Activated CD4-positive, alpha-beta T cell treated with anti-CD3 and anti-CD28 coated beads for 36 hours (primary cell): ENCODE measurements around the gene HDAC10. TPM values are rescaled to one million over a fixed set of nuclear protein-coding genes. Genes with fewer than 3 reads are reported as not detected.

ENCODE experiments used
- ATAC-seq: fragments of 200-7000 bp; cut with Tn5 transposase; one replicate; pipeline ENCODE4 v1.10.0; 2021; ENCODE audit warnings: mild to moderate bottlenecking, moderate library complexity
- CTCF ChIA-PET: fragments of 350-600 bp; sonication (Branson Sonifier 250); formaldehyde crosslinking; loops from one replicate; lab custom pipeline; 2021; ENCODE audit warnings: antibody characterized with exemption; lab: Charles Lee
- POLR2A ChIA-PET: fragments of 350-600 bp; sonication (Branson Sonifier 250); formaldehyde crosslinking; loops from one replicate; lab custom pipeline; 2021; ENCODE audit warnings: antibody characterized with exemption, inconsistent platforms; lab: Charles Lee
- DNase-seq: peaks from one replicate; pipeline ENCODE4 v3.0.0-alpha.2; 2020
- H3K27ac Mint-ChIP-seq: one replicate; pipeline ENCODE4 v1.8.0; 2021; ENCODE audit warnings: mixed read lengths
- H3K27me3 Mint-ChIP-seq: one replicate; pipeline ENCODE4 v1.8.0; 2021; ENCODE audit warnings: mixed read lengths
- H3K36me3 Mint-ChIP-seq: one replicate; pipeline ENCODE4 v1.8.0; 2021; ENCODE audit warnings: low read depth, mixed read lengths
- H3K4me1 Mint-ChIP-seq: one replicate; pipeline ENCODE4 v1.8.0; 2021; ENCODE audit warnings: mixed read lengths
- H3K4me3 Mint-ChIP-seq: one replicate; pipeline ENCODE4 v1.8.0; 2021; ENCODE audit warnings: mild to moderate bottlenecking, moderate library complexity, mixed read lengths
- H3K9me3 Mint-ChIP-seq: one replicate; pipeline ENCODE4 v1.8.0; 2021; ENCODE audit warnings: low read depth, mixed read lengths
- intact Hi-C, 2 experiments: fragments of 100-400 bp; cut with DNase I in 1 of 2; cut with micrococcal nuclease in 1 of 2; formaldehyde crosslinking; loops; one replicate each; pipeline versions ENCODE4 v1.14.2 to v1.15.1; 2022 to 2024; cut with DNase I, micrococcal nuclease
- total RNA-seq, 2 experiments: library from RNA; stranded (reverse); gene quantifications; one replicate each; pipeline ENCODE4 v1.2.3, GENCODE V29; 2021

Gene HDAC10
- total RNA-seq, 2 experiments from 2014 or later: 33.5 to 41.5 TPM

DNA sequence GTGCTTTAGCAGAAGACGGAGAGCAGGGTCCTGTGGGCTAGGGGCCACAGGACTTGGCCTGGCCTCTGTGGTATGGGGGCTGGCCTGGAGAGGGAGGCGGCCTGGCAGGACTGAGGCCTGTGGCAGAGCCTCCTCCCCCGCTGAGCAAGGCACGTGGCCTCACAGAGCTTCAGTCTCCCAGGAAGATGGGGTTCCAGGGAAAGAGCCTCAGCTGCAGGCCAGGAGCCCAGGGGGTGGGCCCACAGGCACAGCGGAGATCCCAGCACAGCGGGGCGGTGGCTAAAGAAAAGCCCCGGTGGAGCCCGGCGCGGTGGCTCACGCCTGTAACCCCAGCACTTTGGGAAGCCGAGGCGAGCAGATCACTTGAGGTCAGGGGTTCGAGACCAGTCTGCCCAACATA is 8.2 kb upstream of the HDAC10 start:
- H3K27me3 Mint-ChIP-seq: peaks cover 14% of the 10 kb centered on the region
- DNase-seq (no peak), ATAC-seq (no peak)
- intact Hi-C loops: no loop called here
- H3K4me3 Mint-ChIP-seq: no peak overlapping the region
- no peak overlapping the region for H3K27ac Mint-ChIP-seq
- H3K4me1 Mint-ChIP-seq: peaks cover 5% of the 10 kb centered on the region
- ChIA-PET POLR2A (interaction anchor here (0.6 kb wide), 1 partner anchor 83 kb away, joined by 3 read pairs; no protein-coding TSS in a partner anchor), CTCF (interaction anchor here (0.6 kb wide), 1 partner anchor 14 kb away, joined by 3 read pairs; no protein-coding TSS in a partner anchor)
- no peaks in the 10 kb centered on the region for H3K9me3 Mint-ChIP-seq
- H3K36me3 Mint-ChIP-seq: no peaks in the 10 kb centered on the region

- H3K36me3 Mint-ChIP-seq: no peaks in the 10 kb centered on the region
- H3K27ac Mint-ChIP-seq: no peak overlapping the region
- no peaks in the 10 kb centered on the region for H3K9me3 Mint-ChIP-seq
- ATAC-seq (no peak), DNase-seq (no peak)
- H3K4me1 Mint-ChIP-seq: peaks cover 5% of the 10 kb centered on the region
- intact Hi-C loops: no loop called here
- POLR2A ChIA-PET: interaction anchor here (0.6 kb wide), 1 partner anchor 83 kb away, joined by 3 read pairs; no protein-coding TSS in a partner anchor
- CTCF ChIA-PET: no interaction called here
- H3K4me3 Mint-ChIP-seq: no peak overlapping the region
- peaks cover 14% of the 10 kb centered on the region for H3K27me3 Mint-ChIP-seq
Measured at GRCh38 chr22:50258361-50259292, 7.6 kb upstream of the HDAC10 start.

GRCh38 chr22:50257451-50258360 is 6.6 kb upstream of the HDAC10 start:
- no peak for DNase-seq
- intact Hi-C loops: no loop called here
- peaks cover 5% of the 10 kb centered on the region for H3K4me1 Mint-ChIP-seq
- no peak overlapping the region for H3K27ac Mint-ChIP-seq
- ChIA-PET POLR2A (no interaction called here), CTCF (no interaction called here)
- no peak overlapping the region for H3K4me3 Mint-ChIP-seq
- no peak for ATAC-seq
- H3K9me3 Mint-ChIP-seq: no peaks in the 10 kb centered on the region
- peaks cover 14% of the 10 kb centered on the region for H3K27me3 Mint-ChIP-seq
- no peaks in the 10 kb centered on the region for H3K36me3 Mint-ChIP-seq

DNA sequence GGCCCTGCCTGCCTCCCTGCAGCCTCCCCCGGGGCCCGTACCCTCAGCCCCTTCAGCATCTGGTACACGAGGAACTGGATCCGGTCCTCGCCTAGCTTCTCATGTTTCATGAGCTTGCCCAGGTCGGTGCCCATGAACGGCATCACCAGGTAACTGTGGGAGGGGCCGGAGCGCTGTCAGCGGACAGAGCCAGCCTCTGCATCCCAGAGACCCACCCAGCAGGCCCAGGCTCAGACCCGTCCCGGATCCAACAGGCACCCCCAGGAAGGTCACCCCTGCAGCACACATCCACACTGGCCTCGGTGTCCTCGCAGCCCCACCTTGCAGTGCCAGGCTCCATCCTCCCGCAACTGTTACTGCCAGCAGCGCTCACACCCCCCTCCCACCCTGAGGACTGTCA is 6.0 kb upstream of the HDAC10 start:
- ATAC-seq (no peak), DNase-seq (no peak)
- H3K9me3 Mint-ChIP-seq: no peaks in the 10 kb centered on the region
- H3K36me3 Mint-ChIP-seq: no peaks in the 10 kb centered on the region
- H3K4me3 Mint-ChIP-seq: no peak overlapping the region
- no peak overlapping the region for H3K27ac Mint-ChIP-seq
- intact Hi-C loops: no loop called here
- ChIA-PET POLR2A (no interaction called here), CTCF (no interaction called here)
- peaks cover 10% of the 10 kb centered on the region for H3K27me3 Mint-ChIP-seq
- peaks cover under 1% of the 10 kb centered on the region for H3K4me1 Mint-ChIP-seq

- ChIA-PET CTCF (no interaction called here), POLR2A (interaction anchor here (0.6 kb wide), 2 partner anchors 129 to 267 kb away, joined by 3 to 7 read pairs; no protein-coding TSS in a partner anchor)
- DNase-seq (no peak), ATAC-seq (no peak)
- no peak overlapping the region for H3K4me3 Mint-ChIP-seq
- no peaks in the 10 kb centered on the region for H3K36me3 Mint-ChIP-seq
- H3K4me1 Mint-ChIP-seq: peaks cover 2% of the 10 kb centered on the region
- no peaks in the 10 kb centered on the region for H3K9me3 Mint-ChIP-seq
- peaks cover 9% of the 10 kb centered on the region for H3K27me3 Mint-ChIP-seq
- H3K27ac Mint-ChIP-seq: no peak overlapping the region
- intact Hi-C loops: no loop called here
Measured at GRCh38 chr22:50256258-50256862, 5.3 kb upstream of the HDAC10 start.

DNA sequence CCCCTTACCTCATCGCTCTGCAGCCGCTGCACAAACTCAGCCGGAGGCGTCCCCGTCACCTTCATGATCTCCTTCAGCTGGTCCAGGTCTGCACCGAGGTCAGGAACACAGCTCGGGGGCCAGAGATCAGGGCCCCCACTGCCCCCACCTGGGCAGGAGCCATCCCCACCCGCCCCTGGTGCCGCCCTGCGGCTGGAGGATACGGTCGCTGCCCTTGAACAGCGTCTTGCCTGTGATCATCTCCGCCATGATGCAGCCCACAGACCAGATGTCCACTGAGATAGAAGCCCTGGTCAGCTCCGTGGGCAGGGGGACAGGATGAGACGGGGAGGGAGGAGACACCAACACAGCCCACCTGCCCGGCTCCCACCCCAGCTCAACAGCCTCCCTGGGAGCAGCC is 4.5 kb upstream of the HDAC10 start:
- ChIA-PET POLR2A (interaction anchor here (0.6 kb wide), 2 partner anchors 130 to 268 kb away, joined by 3 to 7 read pairs; no protein-coding TSS in a partner anchor), CTCF (no interaction called here)
- Mint-ChIP-seq H3K27me3 (peaks cover 9% of the 10 kb centered on the region), H3K27ac (no peak overlapping the region), H3K4me1 (peaks cover 4% of the 10 kb centered on the region), H3K4me3 (no peak overlapping the region), H3K36me3 (peaks cover 1% of the 10 kb centered on the region), H3K9me3 (no peaks in the 10 kb centered on the region)
- DNase-seq (no peak), ATAC-seq (no peak)
- intact Hi-C loops: no loop called here

GRCh38 chr22:50255099-50255498 is 4.0 kb upstream of the HDAC10 start:
- CTCF ChIA-PET: interaction anchor here (0.6 kb wide), 1 partner anchor 13 kb away, joined by 3 read pairs; no protein-coding TSS in a partner anchor
- POLR2A ChIA-PET: no interaction called here
- DNase-seq (no peak), ATAC-seq (no peak)
- Mint-ChIP-seq H3K27ac (no peak overlapping the region), H3K4me1 (peaks cover 7% of the 10 kb centered on the region), H3K4me3 (no peak overlapping the region), H3K27me3 (peaks cover 8% of the 10 kb centered on the region), H3K36me3 (peaks cover 1% of the 10 kb centered on the region), H3K9me3 (no peaks in the 10 kb centered on the region)
- intact Hi-C loops: no loop called here

- ChIA-PET CTCF (no interaction called here), POLR2A (no interaction called here)
- no peak overlapping the region for H3K27ac Mint-ChIP-seq
- H3K27me3 Mint-ChIP-seq: peaks cover 4% of the 10 kb centered on the region
- no peak overlapping the region for H3K4me3 Mint-ChIP-seq
- H3K9me3 Mint-ChIP-seq: no peaks in the 10 kb centered on the region
- peaks cover 1% of the 10 kb centered on the region for H3K36me3 Mint-ChIP-seq
- H3K4me1 Mint-ChIP-seq: peaks cover 12% of the 10 kb centered on the region
- intact Hi-C loops: no loop called here
- ATAC-seq (no peak), DNase-seq (no peak)
Measured at GRCh38 chr22:50253941-50254340, 2.9 kb upstream of the HDAC10 start.

DNA sequence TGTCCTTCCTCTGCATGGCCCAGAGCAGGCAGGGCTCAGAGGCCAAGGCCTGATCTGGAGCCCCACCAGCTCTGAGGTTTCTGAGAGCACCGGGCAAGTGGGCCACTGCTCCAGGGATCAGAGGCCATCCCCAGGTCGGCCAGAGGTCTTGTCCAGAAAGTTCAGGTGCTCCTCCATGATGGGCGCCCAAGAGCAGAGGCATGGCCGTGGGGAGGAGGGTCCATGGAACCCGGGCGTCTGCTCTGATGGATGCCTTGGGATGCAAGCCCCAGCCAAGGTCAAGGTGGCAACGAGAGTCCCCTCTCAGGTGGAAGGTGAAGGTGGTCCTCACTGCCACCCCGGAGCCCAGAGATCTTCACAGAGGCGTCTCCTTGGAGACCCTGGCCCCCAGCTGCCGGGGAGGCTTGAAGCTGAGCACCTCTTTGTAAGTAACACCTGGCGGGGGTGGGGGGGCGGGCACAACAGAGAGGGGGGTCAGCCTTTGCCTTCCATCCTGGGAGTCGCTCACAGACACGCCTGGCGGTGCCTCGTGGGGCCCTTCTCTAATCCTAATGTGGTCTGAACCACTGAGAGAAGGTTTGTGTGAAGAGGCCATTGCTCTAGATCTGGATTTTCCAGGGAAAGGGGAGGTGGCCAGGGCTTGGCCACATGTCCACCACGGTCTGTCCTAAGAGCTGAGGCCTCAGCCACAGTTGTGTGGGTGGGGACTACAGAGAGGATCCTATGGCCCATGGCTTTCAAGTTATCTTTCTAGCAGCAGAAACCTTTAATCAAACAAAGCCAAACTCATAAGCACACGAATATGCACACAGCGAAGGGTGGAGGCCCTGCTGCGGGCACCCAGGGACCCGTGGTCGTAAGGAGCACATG is 2.2 kb upstream of the HDAC10 start:
- Mint-ChIP-seq H3K27me3 (no peaks in the 10 kb centered on the region), H3K4me1 (peaks cover 12% of the 10 kb centered on the region), H3K9me3 (no peaks in the 10 kb centered on the region), H3K27ac (no peak overlapping the region), H3K4me3 (no peak overlapping the region), H3K36me3 (peaks cover 1% of the 10 kb centered on the region)
- ATAC-seq (no peak), DNase-seq (no peak)
- CTCF ChIA-PET: interaction anchor here (0.6 to 1.9 kb wide), 10 partner anchors 9 to 245 kb away, joined by 3 to 6 read pairs (median 3); partner anchors contain the start of gene DENND6B
- POLR2A ChIA-PET: interaction anchor here (0.7 kb wide), 1 partner anchor 329 kb away, joined by 3 read pairs; the partner anchor contains the start of gene CHKB
- intact Hi-C loops: no loop called here
